NCI-H69 (cell line): ENCODE data around the gene TIAM2.
"Not testable (repeated sequence)": the region's sequence is repeated elsewhere in the genome, so short reads cannot be mapped to it uniquely, and the experiment has no call there.

ENCODE experiments used
- DNase-seq: peaks from one replicate; lab custom pipeline; 2025; lab: John Stamatoyannopoulos, UW

The TIAM2 gene

GRCh38 chr6:154991207-154991606 is 3.9 kb upstream of the TIAM2 start:
- no peak for DNase-seq

DNA sequence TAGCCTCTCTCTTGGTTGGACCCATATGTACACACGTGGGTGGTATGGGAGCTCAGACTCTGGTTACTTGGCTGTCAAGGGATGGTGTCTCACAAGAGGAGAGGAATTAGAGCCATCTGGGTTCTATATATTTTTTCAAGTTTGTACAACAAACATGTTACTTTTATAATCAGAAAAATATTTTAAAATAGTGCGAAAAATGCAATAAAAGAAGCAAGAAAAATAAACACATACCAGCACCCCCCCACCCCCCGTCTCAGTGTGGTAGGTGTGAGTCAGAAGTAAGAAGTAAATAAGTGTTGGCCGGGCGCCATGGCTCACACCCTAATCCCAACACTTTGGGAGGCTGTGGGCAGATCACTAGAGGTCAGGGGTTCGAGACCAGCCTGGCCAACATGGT is 2.1 kb upstream of the TIAM2 start:
- no peak for DNase-seq

DNA sequence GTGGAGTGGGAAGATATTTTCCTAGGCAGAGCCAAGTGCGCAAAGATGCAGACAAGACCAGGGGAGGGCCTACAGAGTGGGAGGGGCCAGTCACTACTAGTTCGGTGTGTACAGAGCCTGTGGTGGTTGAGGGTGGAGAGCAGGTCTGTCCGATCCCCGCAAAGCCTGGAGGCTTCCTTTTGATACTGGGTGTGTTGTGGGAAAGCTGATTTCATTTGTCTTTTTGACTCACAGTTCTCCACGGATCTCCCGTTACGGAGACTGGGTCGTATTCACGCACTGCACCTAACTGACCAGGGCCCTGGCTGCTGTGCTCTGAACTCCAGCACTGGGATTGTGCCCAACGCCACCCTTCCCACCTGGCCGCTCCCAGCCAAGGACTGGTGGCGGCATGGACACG is 1.4 kb upstream of the TIAM2 start:
- no peak for DNase-seq

DNA sequence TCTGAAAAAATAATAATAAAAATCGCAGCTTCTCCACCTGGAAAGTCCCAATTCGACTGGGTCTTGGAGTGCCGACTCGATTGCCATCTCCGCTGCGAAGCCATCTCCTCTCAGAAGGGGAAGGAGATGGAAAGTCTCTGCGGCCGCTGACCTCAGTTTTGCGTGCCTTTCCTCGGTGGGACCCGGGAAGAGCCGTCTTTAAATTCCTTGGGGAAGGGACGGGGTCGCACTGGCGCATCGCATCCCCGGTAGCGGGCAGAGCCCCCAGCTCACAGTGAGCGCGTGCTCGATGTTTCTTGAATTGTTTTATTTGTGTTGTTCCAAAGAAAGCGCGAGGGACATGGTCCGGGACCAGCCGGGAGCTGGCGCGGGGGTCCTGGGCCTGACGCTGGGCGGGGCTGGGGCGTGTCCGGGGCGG is 270 bp upstream of the TIAM2 start:
- DNase-seq = no peak

DNA sequence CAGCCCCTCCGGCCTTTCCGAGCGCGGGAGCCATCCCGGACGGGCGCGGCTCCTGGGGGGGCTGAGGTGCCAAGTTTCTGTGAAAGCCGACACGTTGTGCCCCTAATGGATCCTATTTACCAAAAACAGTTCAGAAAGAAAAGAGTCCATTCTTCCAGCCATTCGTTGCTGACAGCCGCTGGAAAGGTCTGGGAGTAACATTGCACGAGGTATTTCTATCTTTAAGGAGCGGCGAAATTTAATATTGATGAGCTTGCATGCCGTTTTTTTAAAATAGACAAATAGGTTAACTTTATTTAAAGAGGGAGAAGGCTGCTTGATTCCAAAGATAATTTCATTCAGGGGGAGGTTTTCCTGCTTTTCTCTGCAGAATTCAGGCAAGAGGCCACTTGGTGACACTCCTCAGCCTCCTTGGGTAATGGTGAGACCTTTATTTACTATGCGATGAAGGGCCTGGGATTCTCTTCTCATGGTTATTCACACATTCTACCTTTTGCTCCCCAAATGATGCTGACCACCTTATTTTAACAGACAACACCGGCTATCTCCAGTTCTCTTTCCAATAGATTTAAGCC is 988 bp downstream of the TIAM2 start:
- DNase-seq = no peak

DNA sequence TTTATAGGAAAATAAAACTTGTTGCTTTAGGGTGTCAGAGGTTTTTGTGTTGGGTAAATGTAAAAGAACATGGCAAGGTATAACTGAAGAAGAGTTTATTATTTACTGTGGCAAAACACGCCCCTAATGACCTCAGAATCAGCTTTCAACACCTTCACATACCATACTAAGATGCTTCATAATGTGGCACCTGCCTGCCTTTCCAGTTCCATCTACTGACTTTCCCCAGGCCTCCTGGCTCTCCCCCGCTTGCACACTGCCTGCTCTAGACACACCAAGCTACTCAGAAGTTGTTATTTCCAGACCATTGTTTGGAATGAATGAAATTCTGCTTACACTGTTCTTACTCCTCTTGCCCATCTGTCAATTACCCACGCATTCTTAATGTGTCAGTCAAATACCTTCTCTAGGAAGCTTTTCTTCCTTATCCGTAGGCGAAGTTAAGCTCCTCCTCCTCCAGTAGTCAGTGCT is 1.8 kb downstream of the TIAM2 start:
- no peak for DNase-seq

DNA sequence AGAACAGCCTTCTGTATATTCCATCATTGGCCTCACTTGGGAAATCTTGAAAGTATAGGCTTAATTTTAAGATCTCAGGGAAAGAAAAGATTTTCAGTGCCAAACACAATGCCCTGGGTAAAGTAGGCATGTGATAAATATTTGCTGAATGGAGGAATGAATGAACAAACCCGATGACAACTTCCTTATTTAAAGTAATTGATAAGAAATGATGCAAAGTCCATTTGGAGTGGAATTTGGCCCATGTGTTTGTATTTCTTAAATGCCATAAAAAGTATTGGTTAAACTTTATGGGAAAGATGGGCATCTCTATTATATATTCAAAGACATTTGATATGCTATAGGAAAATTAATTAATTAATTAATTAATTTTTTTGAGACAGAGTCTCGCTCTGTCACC is 3.7 kb downstream of the TIAM2 start:
- DNase-seq = no peak

GRCh38 chr6:155001482-155001881 is 6.4 kb downstream of the TIAM2 start:
- DNase-seq = no peak

DNA sequence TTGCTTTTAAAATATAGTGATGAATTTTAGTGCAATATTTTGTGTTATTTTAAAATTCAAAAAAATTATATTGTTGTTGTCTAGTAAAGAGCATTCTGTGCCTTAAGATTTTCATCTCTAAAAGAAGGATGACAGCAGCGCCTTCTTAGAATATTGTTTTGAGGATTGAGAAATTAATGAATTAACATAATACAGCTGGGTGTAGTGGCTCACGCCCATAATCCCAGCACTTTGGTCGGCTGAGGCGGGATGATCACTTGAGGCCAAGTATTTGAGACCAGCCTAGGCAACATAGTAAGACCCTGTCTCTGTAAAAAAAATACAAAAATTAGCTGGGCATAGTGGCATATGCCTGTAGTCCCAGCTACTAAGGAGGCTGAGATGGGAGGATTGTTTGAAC is 6.8 kb downstream of the TIAM2 start:
- DNase-seq = no peak

DNA sequence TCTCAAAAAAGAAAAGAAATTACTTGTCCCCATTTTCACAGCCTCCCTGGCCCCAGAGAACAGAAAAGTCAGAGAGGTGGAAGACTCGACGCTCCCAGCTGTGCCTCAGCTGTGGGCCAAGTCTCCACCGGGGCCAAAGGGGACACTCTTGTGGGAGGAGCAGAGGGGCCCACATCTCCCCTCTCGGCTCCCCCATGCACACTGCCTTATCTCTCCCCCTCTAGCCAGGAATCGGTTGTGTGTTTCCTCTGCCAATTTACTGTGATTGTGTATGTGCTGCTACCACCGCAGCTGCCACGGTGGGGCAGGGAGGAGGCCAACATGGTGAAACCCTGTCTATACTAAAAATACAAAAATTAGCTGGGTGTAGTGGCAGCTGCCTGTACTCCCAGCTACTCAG is 8.4 kb downstream of the TIAM2 start:
- no peak for DNase-seq

- DNase-seq = no peak
Measured at GRCh38 chr6:155004017-155004416, 8.9 kb downstream of the TIAM2 start.

DNA sequence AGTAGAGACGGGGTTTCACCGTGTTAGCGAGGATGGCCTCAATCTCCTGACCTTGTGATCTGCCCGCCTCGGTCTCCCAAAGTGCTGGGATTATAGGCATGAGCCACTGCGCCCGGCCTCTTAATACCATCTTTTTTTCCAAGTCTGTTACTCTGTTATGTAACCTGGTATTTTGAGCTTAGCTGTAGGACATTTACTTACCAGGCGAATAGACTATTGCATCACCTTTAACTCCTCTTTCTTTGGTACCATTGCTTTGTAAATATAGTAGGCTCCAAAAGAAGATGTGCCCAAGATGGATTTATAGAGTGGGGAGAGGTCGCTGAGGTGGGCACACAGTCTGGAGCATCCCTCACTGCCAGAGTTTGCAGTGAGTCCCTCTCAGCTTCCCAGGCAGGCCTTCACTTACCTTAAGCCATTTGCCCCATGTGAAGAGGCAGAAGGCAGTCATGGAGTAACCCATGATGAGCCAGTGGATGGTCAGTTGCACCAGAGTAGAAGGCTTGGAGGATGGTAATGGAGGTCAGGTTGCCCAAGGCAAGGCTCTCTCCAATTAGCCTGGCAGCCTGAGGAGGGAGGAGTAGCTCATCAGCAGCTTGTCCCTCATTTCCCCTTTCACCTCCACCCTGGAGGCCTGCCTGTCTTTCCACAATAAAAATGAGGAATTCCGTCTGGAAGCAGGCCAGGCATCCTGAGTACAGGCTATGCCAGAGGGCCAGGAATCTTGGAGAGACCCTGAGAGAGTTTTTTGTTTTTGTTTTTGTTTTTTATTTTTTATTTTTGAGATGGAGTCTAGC is 9.7 kb downstream of the TIAM2 start:
- DNase-seq = peak; percentile 22

DNA sequence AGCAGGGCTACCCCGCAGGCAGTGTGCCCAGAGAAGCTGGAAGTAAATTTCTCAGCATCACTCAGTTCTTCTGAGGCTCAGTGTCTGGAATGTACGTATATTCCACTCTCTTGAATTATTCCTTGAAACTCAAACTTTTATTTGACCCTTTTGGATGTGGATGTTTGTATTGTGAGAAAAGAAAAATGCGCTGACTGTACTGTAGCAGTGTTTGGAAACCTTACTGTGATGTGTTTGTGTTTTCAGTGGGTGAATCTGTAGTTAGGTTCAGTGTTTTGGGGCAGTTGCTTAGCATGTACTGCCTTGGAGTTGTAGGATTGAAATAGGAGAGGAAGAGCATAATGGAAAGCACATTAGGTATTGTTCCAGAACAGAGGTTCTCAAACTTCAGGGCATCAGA is 13.5 kb downstream of the TIAM2 start:
- DNase-seq = no peak

DNA sequence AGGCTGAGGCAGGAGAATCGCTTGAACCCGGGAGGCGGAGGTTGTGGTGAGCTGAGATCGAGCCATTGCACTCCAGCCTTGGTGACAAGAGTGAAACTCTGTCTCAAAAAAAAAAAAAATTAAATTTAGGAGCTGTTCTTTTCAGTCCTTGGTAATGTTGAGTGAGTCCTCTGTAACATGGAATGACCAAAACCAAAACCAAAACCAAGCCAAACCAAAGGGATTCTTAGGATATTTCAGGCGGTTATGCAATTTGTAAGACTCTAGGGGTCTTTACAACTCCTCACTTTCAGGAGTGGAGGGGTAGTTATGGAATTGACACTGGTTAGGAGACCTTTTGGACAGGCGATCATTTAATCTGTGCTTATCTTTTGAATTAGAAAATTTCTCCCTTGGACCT is 15.8 kb downstream of the TIAM2 start:
- no peak for DNase-seq

- peak; percentile 85 for DNase-seq
Measured at GRCh38 chr6:155011809-155012291, 16.7 kb downstream of the TIAM2 start.

DNA sequence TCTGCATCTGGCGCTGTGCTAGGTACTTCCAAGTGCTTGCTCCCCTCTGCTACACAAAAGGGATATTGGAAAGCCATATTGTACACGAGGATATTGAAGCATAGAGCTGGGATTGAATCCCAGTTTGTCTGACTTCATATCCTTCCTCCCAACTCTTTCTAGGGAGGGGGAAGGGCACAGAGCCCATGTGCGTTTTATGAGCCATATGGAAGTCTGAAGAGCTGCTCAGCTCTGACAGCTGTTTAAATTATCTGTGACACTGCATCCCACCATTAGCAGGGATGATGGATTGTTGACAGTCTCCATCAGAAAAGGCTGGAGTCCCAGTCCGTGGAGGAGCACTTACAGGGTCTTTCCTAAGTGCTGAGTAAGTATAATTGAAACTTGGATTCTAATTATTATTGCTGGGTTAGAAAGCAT is 18.4 kb downstream of the TIAM2 start:
- peak; percentile 93 for DNase-seq

GRCh38 chr6:155014137-155014536 is 19.0 kb downstream of the TIAM2 start:
- DNase-seq = peak; percentile 22

GRCh38 chr6:155014670-155015300 is 19.7 kb downstream of the TIAM2 start:
- no peak for DNase-seq

GRCh38 chr6:155018415-155018814 is 23.3 kb downstream of the TIAM2 start:
- DNase-seq = not testable (repeated sequence)

DNA sequence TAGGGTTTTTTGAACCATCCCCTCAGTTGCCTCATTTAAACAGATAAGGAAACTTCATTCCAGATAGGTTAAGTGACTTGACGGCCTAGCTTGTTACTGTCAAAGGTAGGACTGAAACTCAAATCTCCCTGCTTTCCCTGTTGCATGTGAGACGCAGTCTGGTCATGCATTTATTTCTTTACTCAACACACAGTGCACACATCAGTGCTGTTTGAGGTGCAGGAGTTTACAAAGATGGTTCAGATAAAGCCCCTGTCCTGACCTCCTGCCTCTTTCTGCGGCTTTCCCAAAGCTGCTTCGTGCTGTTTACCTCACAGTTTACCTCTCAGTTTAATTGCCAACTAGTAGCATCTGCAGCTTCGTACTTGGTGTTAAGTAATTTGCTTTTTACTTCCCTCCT is 26.6 kb downstream of the TIAM2 start:
- DNase-seq = no peak

- no peak for DNase-seq
Measured at GRCh38 chr6:155022721-155023120, 27.6 kb downstream of the TIAM2 start.

- no peak for DNase-seq
Measured at GRCh38 chr6:155023717-155024116, 28.6 kb downstream of the TIAM2 start.

DNA sequence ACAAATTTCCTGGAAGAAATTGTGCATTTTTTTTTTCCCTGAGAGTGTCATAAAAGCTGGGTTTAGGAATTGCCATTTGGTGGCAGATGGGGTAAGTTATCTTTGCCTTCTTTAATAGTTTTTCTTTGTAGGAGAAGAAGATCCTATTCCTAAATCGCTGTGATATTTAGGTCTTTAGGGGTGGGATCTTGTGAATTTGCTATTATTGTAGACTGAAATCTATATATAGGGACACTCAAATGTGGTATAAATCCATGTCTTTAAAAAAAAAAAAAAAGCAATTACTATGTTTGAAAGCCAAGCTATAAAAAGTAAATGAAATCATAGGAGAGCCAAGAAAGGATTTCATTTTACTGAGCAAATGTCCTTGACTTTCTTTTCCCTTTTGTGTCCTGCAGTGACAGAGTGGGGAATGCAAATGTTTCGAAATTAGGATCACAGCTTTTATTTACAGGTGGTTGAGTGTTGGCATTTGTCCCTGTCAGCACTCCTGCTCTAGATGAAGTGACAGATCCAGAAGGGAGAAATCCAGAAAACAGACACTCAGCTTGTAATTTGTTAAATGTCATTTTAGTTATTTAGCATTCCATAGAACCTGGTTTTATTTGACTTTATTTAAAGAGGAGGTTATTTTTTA is 29.4 kb downstream of the TIAM2 start:
- no peak for DNase-seq
